Mucosa of stomach (tissue), 1 donor: ENCODE data around the gene AIG1.
"Not testable (repeated sequence)": the region's sequence is repeated elsewhere in the genome, so short reads cannot be mapped to it uniquely, and the experiment has no call there.

Experiments
- H3K27me3 ChIP-seq: one replicate; pipeline ENCODE4 v1.7.0; 2013; ENCODE audit warnings: mild to moderate bottlenecking, low read length; ENCODE audit not compliant: control insufficient read depth, insufficient read depth
- H3K36me3 ChIP-seq: one replicate; pipeline ENCODE4 v1.7.0; 2013; ENCODE audit warnings: low read length; ENCODE audit not compliant: control insufficient read depth, insufficient read depth
- H3K4me1 ChIP-seq: one replicate; pipeline ENCODE4 v1.7.0; 2013; ENCODE audit warnings: mild to moderate bottlenecking, low read length; ENCODE audit not compliant: control insufficient read depth, insufficient read depth
- H3K4me3 ChIP-seq: one replicate; pipeline ENCODE4 v1.7.0; 2013; ENCODE audit warnings: low read length
- H3K9ac ChIP-seq: one replicate; pipeline ENCODE4 v1.7.0; 2013; ENCODE audit warnings: mild to moderate bottlenecking, low read length, moderate library complexity
- H3K9me3 ChIP-seq: one replicate; pipeline ENCODE4 v1.7.0; 2013; ENCODE audit warnings: mild to moderate bottlenecking, low read length, moderate library complexity; ENCODE audit not compliant: control insufficient read depth
- donor health status: Pancreatic carcinoma.

AIG1 gene

DNA sequence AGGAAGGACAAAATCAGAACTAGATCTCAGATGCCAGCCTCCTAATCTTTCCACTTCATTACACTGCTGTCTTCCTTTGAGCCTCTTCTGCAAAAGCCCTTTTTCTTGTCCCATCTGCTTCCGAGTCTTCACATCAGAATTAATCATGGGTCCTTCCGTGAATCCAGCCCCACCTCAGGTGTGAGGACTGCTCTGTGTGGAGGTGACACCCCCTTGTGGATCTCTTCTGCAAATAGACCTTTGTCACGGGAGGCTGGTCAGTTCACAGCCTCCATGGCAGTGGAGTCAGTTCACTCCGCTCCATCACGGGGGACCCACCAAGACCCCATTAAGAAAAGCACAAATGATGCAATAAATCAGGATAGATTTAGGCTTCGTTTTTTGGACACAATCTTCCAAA lies 218.7 kb downstream of the AIG1 start:
- H3K36me3 ChIP-seq = no peaks in the 10 kb centered on the region
- no peak overlapping the region for H3K9ac ChIP-seq
- H3K9me3 ChIP-seq = no peaks in the 10 kb centered on the region
- H3K4me1 ChIP-seq = no peaks in the 10 kb centered on the region
- H3K4me3 ChIP-seq = no peak overlapping the region
- no peaks in the 10 kb centered on the region for H3K27me3 ChIP-seq

DNA sequence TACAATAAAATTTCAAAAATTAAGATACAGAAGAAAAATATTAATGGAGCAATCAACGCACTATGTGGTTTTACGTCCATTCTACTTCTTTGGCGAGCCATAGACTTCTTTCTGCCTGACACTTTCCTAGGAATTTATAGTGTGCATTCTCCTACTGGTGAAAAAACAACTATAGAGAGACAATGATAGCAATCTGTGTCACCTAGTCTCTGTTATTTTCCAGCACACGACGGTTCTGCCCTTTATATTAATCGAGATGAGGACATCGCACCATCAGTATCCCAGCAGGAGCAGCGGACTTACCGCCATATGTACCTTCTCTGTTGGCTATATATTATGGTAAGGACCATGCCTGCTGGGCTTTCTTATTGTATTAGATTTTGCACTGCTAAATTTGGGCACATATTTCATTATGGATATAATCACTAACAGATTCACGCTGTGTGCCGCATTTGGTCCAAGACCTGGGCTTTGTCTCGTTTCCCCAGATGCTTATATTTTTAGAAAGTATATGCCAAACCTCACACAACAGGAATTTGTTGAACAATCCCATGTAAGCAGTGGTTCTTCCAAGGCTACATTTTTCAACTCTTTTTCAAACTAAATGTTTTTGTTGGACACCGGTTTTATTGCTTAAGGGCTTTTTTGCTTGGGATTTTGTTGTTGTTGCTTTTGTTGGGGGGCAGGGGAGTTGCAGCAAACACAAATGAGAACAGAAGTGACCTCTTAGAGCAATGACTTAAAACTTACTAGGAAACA lies 223.4 kb downstream of the AIG1 start:
- Histone ChIP-seq H3K9ac (no peak overlapping the region), H3K36me3 (no peaks in the 10 kb centered on the region), H3K27me3 (no peaks in the 10 kb centered on the region), H3K4me3 (no peak overlapping the region), H3K4me1 (no peaks in the 10 kb centered on the region), H3K9me3 (no peaks in the 10 kb centered on the region)

DNA sequence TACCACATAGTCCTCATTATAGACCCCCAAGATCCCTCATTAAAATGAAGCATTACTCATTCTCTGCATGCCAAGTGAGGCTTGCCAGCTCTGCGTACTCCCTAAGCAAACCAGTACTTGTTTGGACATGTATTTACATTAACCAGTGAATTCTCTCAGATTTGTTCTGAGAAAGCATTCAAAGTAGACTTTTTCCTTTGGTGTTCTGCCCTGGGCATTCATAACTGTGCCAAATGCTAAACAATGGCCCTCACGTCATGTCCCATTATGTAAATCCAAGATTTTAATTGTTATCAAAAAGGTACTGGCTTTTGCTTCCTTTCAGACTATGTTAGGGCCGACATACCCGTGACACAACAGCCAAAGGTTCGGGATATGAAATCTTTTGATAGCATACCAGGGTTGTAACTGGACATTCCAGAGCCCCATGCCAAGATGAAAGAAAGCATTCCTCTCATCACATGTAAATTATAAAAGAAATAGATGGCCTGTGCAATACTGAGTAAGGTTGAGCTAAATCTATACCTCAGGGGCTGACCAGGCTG lies 225.6 kb downstream of the AIG1 start:
- no peaks in the 10 kb centered on the region for H3K4me1 ChIP-seq
- H3K9ac ChIP-seq = no peak overlapping the region
- no peaks in the 10 kb centered on the region for H3K9me3 ChIP-seq
- H3K4me3 ChIP-seq = no peak overlapping the region
- H3K27me3 ChIP-seq = no peaks in the 10 kb centered on the region
- H3K36me3 ChIP-seq = no peaks in the 10 kb centered on the region

DNA sequence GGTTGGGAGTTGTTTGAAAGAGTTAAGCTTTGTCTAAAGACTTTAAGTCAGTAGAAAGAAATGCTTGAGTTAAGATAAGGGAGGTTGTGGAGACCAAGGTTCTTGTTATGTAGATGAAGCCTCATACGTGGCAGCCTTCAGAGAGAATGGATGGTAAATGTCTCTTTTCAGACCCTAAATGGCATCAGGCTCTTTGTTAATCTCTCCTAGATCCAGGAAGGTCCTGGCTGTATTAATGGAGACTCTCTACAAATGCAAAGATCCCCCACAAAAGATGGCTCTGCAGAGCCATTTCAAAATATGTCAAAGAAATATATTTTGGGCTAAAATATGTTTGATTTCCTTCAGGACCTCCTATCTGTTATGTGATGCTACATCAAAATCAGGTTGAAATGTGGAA lies 228.2 kb downstream of the AIG1 start:
- H3K9ac ChIP-seq = no peak overlapping the region
- no peaks in the 10 kb centered on the region for H3K9me3 ChIP-seq
- no peaks in the 10 kb centered on the region for H3K27me3 ChIP-seq
- H3K36me3 ChIP-seq = no peaks in the 10 kb centered on the region
- no peak overlapping the region for H3K4me3 ChIP-seq
- H3K4me1 ChIP-seq = no peaks in the 10 kb centered on the region

DNA sequence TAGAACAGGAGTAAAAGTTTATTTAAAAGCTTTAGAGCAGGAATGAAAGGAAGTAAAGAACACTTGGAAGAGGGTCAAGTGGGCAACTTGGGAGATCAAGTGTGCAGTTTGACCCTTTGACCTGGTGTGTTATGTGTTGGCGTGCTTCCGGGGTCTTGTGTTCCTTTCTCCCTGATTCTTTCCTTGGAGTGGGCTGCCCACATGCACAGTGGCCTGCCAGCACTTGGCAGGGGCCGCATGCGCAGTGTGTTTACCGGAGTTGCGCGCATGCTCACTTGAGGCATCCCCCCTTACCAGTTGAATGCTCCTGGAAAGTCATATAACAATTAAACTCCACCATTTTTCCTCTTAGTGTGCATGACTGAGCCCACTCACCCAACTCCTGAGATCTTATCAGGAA lies 229.5 kb downstream of the AIG1 start:
- no peak overlapping the region for H3K9ac ChIP-seq
- no peaks in the 10 kb centered on the region for H3K9me3 ChIP-seq
- H3K36me3 ChIP-seq = no peaks in the 10 kb centered on the region
- H3K27me3 ChIP-seq = no peaks in the 10 kb centered on the region
- H3K4me1 ChIP-seq = no peaks in the 10 kb centered on the region
- no peak overlapping the region for H3K4me3 ChIP-seq

DNA sequence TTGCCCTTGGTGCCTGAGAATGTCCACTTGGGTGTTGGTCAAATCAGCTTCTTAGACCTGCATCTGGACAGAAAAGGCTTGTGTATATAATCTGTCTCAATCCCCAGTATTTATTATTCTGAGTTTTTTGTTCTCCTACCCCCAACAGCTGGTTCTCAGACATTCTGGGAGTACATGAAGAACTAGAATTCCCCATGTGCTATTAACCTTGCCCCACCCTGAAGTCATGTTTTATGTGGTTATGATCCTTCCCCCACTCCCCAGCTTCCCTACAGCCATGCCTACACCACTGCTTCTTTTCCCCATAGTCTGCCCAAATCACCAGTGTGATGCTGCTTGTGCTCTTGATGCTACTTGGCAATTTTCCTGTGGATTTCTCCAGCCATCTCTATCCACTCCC lies 232.8 kb downstream of the AIG1 start:
- Histone ChIP-seq H3K9ac (no peak overlapping the region), H3K27me3 (no peaks in the 10 kb centered on the region), H3K9me3 (no peaks in the 10 kb centered on the region), H3K4me1 (no peaks in the 10 kb centered on the region), H3K36me3 (no peaks in the 10 kb centered on the region), H3K4me3 (no peak overlapping the region)

DNA sequence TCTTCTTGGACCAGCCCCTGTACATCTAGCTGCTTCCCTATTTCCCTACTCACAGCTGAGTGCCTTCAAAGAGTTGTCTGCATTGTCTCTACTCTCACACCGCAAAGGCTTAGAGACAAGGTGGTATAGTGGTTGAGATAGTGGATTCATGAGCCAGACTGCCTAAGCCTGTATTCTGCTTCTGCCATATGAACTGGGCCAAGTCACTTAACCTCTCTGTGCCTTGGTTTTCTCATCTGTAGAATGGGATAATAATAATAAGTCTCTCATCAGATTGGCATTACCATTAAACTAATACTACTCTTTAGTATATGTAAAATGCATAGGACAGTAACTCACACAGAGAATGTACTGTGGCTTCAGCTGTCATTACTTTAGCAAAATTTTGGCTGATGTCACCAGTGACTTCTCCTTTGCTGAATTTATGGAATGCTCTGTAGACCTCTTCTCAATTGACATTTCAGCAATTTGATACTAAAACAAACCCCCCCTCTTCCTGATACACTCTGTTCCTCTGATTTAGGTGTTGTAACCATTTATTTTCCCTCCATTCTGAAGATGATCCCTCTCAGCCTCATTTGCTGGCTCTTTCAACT lies 233.7 kb downstream of the AIG1 start:
- H3K9me3 ChIP-seq = no peaks in the 10 kb centered on the region
- H3K4me1 ChIP-seq = no peaks in the 10 kb centered on the region
- no peak overlapping the region for H3K4me3 ChIP-seq
- H3K27me3 ChIP-seq = no peaks in the 10 kb centered on the region
- no peaks in the 10 kb centered on the region for H3K36me3 ChIP-seq
- H3K9ac ChIP-seq = no peak overlapping the region

DNA sequence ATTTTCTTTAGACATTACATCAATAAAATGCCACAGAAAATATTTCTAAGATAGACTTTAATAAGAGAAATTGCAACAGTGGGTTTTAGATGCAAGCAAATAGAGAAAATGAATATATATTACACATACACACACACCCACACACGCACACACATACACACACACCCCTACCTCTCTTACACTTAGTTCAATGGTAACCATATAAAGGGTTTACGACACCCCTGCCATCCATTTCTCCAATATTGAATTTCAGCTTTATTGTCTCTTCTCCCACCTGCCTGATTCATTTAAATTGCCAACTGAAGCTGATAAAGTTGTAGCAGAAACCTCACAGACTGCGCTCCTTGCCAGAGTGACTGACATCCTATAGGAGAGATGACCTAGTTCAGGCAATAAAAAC lies 235.2 kb downstream of the AIG1 start:
- Histone ChIP-seq H3K4me1 (peaks cover under 1% of the 10 kb centered on the region), H3K36me3 (no peaks in the 10 kb centered on the region), H3K4me3 (no peak overlapping the region), H3K9ac (no peak overlapping the region), H3K27me3 (no peaks in the 10 kb centered on the region), H3K9me3 (no peaks in the 10 kb centered on the region)

DNA sequence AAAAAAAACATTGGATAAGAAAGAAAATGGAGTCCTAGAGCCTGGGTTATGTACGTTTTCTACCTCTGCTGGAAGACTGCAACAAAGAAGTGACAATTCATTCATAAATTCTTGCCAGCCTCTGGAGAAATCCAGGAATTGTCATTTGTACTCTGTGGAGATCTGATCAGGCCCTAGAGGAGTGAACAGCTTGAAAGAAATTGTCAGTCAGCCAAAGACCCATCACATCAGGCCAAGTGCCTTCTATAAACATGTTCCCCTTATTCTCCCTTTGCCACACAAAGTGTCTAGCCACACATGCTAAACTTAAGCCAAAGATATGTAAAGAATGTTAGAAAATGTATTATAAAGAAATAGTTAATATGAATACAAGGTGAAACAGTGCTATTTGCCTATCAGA lies 237.4 kb downstream of the AIG1 start:
- no peak overlapping the region for H3K9ac ChIP-seq
- H3K9me3 ChIP-seq = no peaks in the 10 kb centered on the region

DNA sequence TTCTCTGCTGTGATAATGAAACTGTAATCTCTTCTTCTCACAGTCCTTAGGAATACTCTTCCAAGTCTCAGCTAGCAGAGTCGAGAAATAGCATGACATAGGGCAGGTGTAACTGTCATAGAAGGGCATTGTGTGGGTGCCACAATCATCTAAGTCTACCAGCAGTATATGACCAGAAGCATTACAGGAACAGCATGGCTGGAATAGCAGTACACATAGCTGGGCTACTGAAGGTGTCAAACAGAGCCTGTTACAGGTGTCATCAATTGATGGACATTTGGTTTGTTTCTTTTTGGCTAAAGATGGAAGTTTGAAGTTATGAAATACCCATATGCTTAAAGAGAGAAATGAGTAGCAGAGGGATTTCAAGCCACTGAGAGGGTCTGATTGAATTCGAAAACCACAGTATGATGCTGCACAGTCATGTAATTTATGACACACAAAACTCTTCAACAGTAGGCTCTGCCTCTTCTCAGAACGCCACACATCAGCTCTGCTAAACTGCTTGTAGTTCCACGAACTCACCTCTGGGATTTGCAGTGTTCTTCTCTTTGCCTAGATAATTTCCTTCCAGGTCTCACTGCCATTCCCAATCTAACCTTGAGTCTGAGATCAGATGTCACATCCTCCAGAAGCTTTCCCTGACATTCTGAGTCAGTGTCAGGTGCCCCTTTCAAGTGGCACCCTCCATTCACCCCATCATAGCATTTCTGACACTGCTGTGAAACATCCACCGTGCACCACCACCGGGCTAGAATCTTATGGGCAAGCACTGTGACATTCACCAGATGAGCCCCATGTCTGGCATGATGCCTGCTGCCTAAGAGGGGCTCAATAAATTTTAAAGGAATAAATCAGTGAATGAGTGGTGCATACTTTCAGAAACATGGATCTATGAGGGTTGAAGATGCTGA lies 238.8 kb downstream of the AIG1 start:
- Histone ChIP-seq H3K9ac (no peak overlapping the region), H3K9me3 (no peaks in the 10 kb centered on the region), H3K36me3 (no peaks in the 10 kb centered on the region), H3K4me3 (no peak overlapping the region), H3K4me1 (peaks cover 4% of the 10 kb centered on the region), H3K27me3 (no peaks in the 10 kb centered on the region)

More for the DNA sequence above, 237.4 kb downstream of the AIG1 start:
- Histone ChIP-seq H3K27me3 (no peaks in the 10 kb centered on the region), H3K4me1 (peaks cover 4% of the 10 kb centered on the region), H3K4me3 (no peak overlapping the region), H3K36me3 (no peaks in the 10 kb centered on the region)

DNA sequence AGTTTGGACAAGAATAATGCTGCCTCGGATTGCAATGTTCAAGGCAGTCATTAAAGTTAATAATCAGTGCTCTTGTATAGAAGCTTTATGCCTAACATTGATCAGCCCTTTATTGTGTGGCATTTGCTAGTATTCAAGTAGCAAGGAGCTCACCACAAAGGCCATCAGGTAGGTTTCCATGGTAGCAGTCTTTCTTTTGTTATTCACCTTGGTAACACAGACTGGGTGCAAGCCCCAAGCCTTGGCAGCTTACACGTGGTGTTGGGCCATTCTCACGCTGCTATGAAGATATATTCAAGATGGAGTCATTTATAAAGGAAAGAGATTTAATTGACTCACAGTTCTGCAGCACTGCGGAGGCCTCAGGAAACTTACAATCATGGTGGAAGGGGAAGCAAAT lies 240.5 kb downstream of the AIG1 start:
- Histone ChIP-seq H3K36me3 (no peaks in the 10 kb centered on the region), H3K4me1 (peaks cover 4% of the 10 kb centered on the region), H3K27me3 (no peaks in the 10 kb centered on the region), H3K9me3 (no peaks in the 10 kb centered on the region), H3K9ac (no peak overlapping the region), H3K4me3 (no peak overlapping the region)

DNA sequence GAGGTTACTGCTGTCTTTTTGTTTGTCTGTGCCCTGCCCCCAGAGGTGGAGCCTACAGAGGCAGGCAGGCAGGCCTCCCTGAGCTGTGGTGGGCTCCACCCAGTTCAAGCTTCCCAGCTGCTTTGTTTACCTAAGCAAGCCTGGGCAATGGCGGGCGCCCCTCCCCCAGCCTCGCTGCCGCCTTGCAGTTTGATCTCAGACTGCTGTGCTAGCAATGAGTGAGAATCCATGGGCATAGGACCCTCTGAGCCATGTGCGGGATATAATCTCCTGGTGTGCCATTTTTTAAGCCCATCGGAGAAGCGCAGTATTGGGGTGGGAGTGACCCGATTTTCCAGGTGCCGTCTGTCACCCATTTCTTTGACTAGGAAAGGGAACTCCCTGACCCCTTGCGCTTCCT lies 247.1 kb downstream of the AIG1 start:
- H3K36me3 ChIP-seq, H3K9ac ChIP-seq, H3K27me3 ChIP-seq, H3K4me1 ChIP-seq, H3K9me3 ChIP-seq, H3K4me3 ChIP-seq: not testable (repeated sequence)
